GM19452 (cell line): Measurements from ENCODE around the gene NDEL1.

Source experiments
- ATAC-seq: cut with Tn5 transposase; IDR thresholded peaks from one replicate; pipeline ENCODE4 v1.9.1; 2021; ENCODE audit not compliant: unreplicated experiment

The NDEL1 gene

GRCh38 chr17:8475781-8476180 lies 40.1 kb downstream of the NDEL1 start:
- no peak for ATAC-seq

- ATAC-seq = no peak
Measured at GRCh38 chr17:8476741-8477140, 41.1 kb downstream of the NDEL1 start.

GRCh38 chr17:8477171-8477570 lies 41.5 kb downstream of the NDEL1 start:
- no peak for ATAC-seq

- ATAC-seq = no peak
Measured at GRCh38 chr17:8477715-8478441, 42.2 kb downstream of the NDEL1 start.

- no peak for ATAC-seq
Measured at GRCh38 chr17:8479431-8479947, 43.8 kb downstream of the NDEL1 start.

- ATAC-seq = no peak
Measured at GRCh38 chr17:8480011-8480976, 44.6 kb downstream of the NDEL1 start.

- no peak for ATAC-seq
Measured at GRCh38 chr17:8481089-8481488, 45.4 kb downstream of the NDEL1 start.

GRCh38 chr17:8481703-8482102 lies 46.0 kb downstream of the NDEL1 start:
- no peak for ATAC-seq

GRCh38 chr17:8482546-8482945 lies 46.9 kb downstream of the NDEL1 start:
- ATAC-seq = no peak

- ATAC-seq = no peak
Measured at GRCh38 chr17:8484465-8484864, 48.8 kb downstream of the NDEL1 start.

- no peak for ATAC-seq
Measured at GRCh38 chr17:8485491-8485890, 49.8 kb downstream of the NDEL1 start.

- ATAC-seq = no peak
Measured at GRCh38 chr17:8487130-8487645, 51.5 kb downstream of the NDEL1 start.

- ATAC-seq = no peak
Measured at GRCh38 chr17:8487743-8488142, 52.1 kb downstream of the NDEL1 start.

GRCh38 chr17:8488491-8488890 lies 52.8 kb downstream of the NDEL1 start:
- ATAC-seq = no peak

- no peak for ATAC-seq
Measured at GRCh38 chr17:8488901-8489300, 53.2 kb downstream of the NDEL1 start.

GRCh38 chr17:8489841-8490240 lies 54.2 kb downstream of the NDEL1 start:
- ATAC-seq = no peak

- ATAC-seq = no peak
Measured at GRCh38 chr17:8490256-8491023, 54.8 kb downstream of the NDEL1 start.

GRCh38 chr17:8492121-8492520 lies 56.4 kb downstream of the NDEL1 start:
- ATAC-seq = no peak

- no peak for ATAC-seq
Measured at GRCh38 chr17:8494021-8494420, 58.3 kb downstream of the NDEL1 start.

GRCh38 chr17:8494506-8495111 lies 58.9 kb downstream of the NDEL1 start:
- no peak for ATAC-seq
